K562 (cell line): ENCODE data around the gene ZYG11A. TPM values are rescaled to one million over a fixed set of nuclear protein-coding genes. Genes with fewer than 3 reads are reported as not detected.
A peak's percentile ranks its signal among the peaks of the same experiment; 100 is the strongest.

Source experiments
- CREB3L1 ChIP-seq: fragments of 450-650 bp; IDR thresholded peaks from 2 replicates; pipeline ENCODE4 v1.6.1; 2014; ENCODE audit warnings: low read depth, mild to moderate bottlenecking, moderate library complexity, borderline replicate concordance
- KDM4B ChIP-seq, 2 experiments: fragments of 450-650 bp in 1 of 2; sonication (generic) in 1 of 2; IDR thresholded peaks; 2 replicates each; pipeline ENCODE4 v1.6.1; 2016 to 2017; ENCODE audit warnings: borderline replicate concordance in 2 of 2, antibody characterized with exemption in 1 of 2, low read depth in 1 of 2, mild to moderate bottlenecking in 1 of 2
- MXD1 ChIP-seq: fragments of 250-450 bp; sonication (Bioruptor Pico); IDR thresholded peaks from 2 replicates; pipeline ENCODE4 v1.8.0; 2021; ENCODE audit warnings: borderline replicate concordance, mild to moderate bottlenecking, moderate library complexity; ENCODE audit not compliant: poor library complexity, severe bottlenecking
- MYNN ChIP-seq, 2 experiments: sonication (generic); formaldehyde crosslinking in 1 of 2; IDR thresholded peaks; 2 replicates each; pipeline versions ENCODE4 v1.5.0 to v1.6.1; 2016 to 2020; ENCODE audit warnings: antibody characterized with exemption in 1 of 2, missing genetic modification reagents in 1 of 2
- NCOA6 ChIP-seq: fragments of 450-650 bp; IDR thresholded peaks from 2 replicates; pipeline ENCODE4 v1.6.1; 2017; ENCODE audit warnings: mild to moderate bottlenecking
- PYGO2 ChIP-seq: fragments of 450-650 bp; IDR thresholded peaks from 2 replicates; pipeline ENCODE4 v1.6.1; 2016; ENCODE audit warnings: mild to moderate bottlenecking, missing genetic modification characterization, moderate library complexity, missing compliant biosample characterization
- SIX5 ChIP-seq, 2 experiments: IDR thresholded peaks; 2 replicates each; pipeline ENCODE4 v1.6.1; 2011; ENCODE audit warnings: low read length in 2 of 2, borderline replicate concordance in 1 of 2, low read depth in 1 of 2, mild to moderate bottlenecking in 1 of 2, moderate library complexity in 1 of 2; ENCODE audit not compliant: insufficient read depth in 1 of 2
- XRCC3 ChIP-seq: fragments of 450-650 bp; IDR thresholded peaks from 2 replicates; pipeline ENCODE4 v1.6.1; 2017; ENCODE audit warnings: mild to moderate bottlenecking, moderate library complexity
- XRCC5 ChIP-seq: fragments of 200-400 bp; formaldehyde crosslinking; IDR thresholded peaks from 2 replicates; pipeline ENCODE4 v1.6.1; 2017; ENCODE audit warnings: low read depth, mild to moderate bottlenecking, low read length
- YY1 ChIP-seq, 3 experiments: IDR thresholded peaks; 2 replicates each; pipeline ENCODE4 v1.6.1; 2011; ENCODE audit warnings: low read length in 2 of 3, mild to moderate bottlenecking in 2 of 3, moderate library complexity in 2 of 3, borderline replicate concordance in 1 of 3, control low read depth in 1 of 3, low read depth in 1 of 3; ENCODE audit not compliant: insufficient read depth in 3 of 3, insufficient replicate concordance in 2 of 3, control insufficient read depth in 1 of 3, insufficient read length in 1 of 3; ENCODE audit errors: extremely low read depth in 1 of 3
- ZNF239 ChIP-seq: fragments of 250-450 bp; sonication (Bioruptor Pico); IDR thresholded peaks from 2 replicates; pipeline ENCODE4 v1.4.0; 2020; ENCODE audit warnings: mild to moderate bottlenecking
- ZNF592 ChIP-seq: fragments of 450-650 bp; IDR thresholded peaks from 2 replicates; pipeline ENCODE4 v1.6.1; 2017; ENCODE audit warnings: antibody characterized with exemption, mild to moderate bottlenecking
- ZNF707 ChIP-seq: fragments of 250-450 bp; sonication (Bioruptor Pico); conservative IDR thresholded peaks from 2 replicates; pipeline ENCODE4 v1.8.0; 2022; ENCODE audit warnings: inconsistent platforms, mild to moderate bottlenecking, moderate library complexity
- polyA plus RNA-seq, 8 experiments: library from polyadenylated mRNA; depleted of rRNA in 4 of 8; stranded (reverse) in 5 of 8; unstranded in 3 of 8; fragments of >200 nt; fragmentation: Nextera tagmentation in 2 of 8; fragmentation: Illumina TruSeq in 1 of 8; extraction: Ambion mirVana in 2 of 8; extraction: Trizol in 1 of 8; gene quantifications; 2 replicates each; pipeline versions ENCODE4 v1.2.1 to v1.2.3, GENCODE V29; 2011 to 2014; ENCODE audit warnings: inconsistent platforms in 1 of 8, missing spikeins in 1 of 8
- total RNA-seq, 7 experiments: library from RNA; depleted of rRNA in 6 of 7; stranded (reverse); fragments of >200 nt in 6 of 7; fragmentation: Illumina TruSeq in 2 of 7; extraction: Trizol in 2 of 7; gene quantifications; 2 replicates each; pipeline versions ENCODE4 v1.2.1 to v1.2.3, GENCODE V29; 2011 to 2021; ENCODE audit warnings: low replicate concordance in 1 of 7

Gene ZYG11A
- total and polyA plus RNA-seq, 9 of the 15 experiments (the other 6 are each of a cell fraction or from before 2014, with no cell fraction given), result 4.5 to 21.9 (median 14.0) TPM

DNA sequence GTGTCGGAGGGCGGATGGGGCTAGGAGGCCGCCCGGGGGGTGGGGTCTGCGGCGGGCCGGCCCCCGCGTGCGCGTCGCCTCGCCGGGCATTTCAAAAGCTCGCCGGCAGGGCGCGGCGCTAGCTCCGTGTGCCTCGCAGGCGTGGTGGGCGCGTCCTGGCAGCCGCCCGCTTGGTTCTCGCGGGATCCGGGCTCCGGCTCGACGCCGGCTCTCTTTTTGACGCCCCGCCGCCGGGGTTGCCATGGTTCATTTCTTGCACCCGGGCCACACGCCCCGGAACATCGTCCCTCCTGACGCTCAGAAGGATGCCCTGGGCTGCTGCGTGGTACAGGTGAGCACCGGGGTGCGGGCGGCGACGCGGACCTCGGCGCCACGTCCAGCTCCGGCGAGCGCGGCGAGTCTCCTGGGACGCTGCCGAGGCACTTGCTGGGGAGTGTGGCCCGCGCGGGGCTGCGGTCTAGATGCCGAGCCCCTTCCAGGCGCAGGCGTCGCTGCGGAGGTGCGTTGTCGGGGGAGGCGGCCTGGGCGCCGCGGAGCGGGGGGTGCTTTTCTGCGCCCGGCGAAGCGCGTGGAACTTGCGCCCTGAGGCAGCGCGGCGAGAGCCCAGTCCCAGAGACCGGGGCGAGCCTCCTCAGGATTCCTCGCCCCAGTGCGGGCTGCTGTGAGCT is at the start of gene ZYG11A (continued):
- peak; percentile 95 for TF ChIP-seq CREB3L1
- TF ChIP-seq MXD1 (CRISPR knock-in tag), result peak; percentile 51
- 0 out of 2 replicates have a peak, but pooled peaks have one; percentile 60 for TF ChIP-seq XRCC5
- TF ChIP-seq PYGO2, result no peak
- TF ChIP-seq SIX5 (IDR thresholded peaks at IDR 0.05; ENCODE audit: borderline replicate concordance in 1 of 2, insufficient read depth in 1 of 2, low read depth in 1 of 2, low read length in 2 of 2), result 0 out of 4 replicates have a peak, but pooled peaks of 1 of the 2 experiments have one; percentile 17
- no peak for TF ChIP-seq ZNF239 (CRISPR knock-in tag)
- peak in 2 of 3 experiments; percentile 77 to 80 for TF ChIP-seq YY1 (IDR thresholded peaks at IDR 0.05; ENCODE audit: borderline replicate concordance in 1 of 3, control insufficient read depth in 1 of 3, extremely low read depth in 1 of 3, insufficient read depth in 3 of 3, insufficient read length in 1 of 3, insufficient replicate concordance in 2 of 3, low read depth in 1 of 3, low read length in 2 of 3)
- TF ChIP-seq ZNF592, result peak; percentile 87
- TF ChIP-seq MYNN (IDR thresholded peaks at IDR 0.05), result no peak
- TF ChIP-seq MYNN (CRISPR knock-in tag; IDR thresholded peaks at IDR 0.05), result no peak
- TF ChIP-seq KDM4B (IDR thresholded peaks at IDR 0.05; ENCODE audit: borderline replicate concordance in 2 of 2, low read depth in 1 of 2), result peak in 1 of 2 experiments; percentile 6; a peak in 1 of 4 replicates
- no peak for TF ChIP-seq ZNF707 (CRISPR knock-in tag)
- TF ChIP-seq NCOA6, result peak; percentile 98
- no peak for TF ChIP-seq XRCC3
